Activated CD8-positive, alpha-beta memory T cell treated with anti-CD3 and anti-CD28 coated beads for 4 hours (primary cell): ENCODE measurements around the gene ZSWIM2.
"Not testable (repeated sequence)": the region's sequence is repeated elsewhere in the genome, so short reads cannot be mapped to it uniquely, and the experiment has no call there.

Source experiments
- DNase-seq, 2 donors: peaks; one replicate each; pipeline ENCODE4 v3.0.0-alpha.2; 2020; ENCODE audit warnings: low read depth in 2 of 2

Gene ZSWIM2

DNA sequence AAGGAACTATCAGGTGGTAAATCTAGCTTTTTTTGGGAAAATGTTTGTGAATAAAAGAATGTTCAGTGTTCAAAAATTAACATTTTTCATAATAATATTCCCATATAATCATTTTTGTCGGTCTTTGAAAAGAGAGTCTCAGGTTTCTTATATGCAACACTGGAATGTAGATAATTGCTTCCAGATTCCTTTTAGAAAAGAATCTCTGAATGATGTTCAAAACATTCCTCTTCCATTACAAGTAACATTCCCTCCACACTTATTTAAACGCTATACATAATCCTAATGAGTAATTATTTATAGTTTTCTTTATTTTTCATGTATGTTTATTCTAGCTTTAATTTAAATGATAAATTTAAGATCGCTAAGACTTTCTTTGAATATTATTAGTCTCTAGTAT is 7.0 kb downstream of the ZSWIM2 start:
- DNase-seq = no peak

DNA sequence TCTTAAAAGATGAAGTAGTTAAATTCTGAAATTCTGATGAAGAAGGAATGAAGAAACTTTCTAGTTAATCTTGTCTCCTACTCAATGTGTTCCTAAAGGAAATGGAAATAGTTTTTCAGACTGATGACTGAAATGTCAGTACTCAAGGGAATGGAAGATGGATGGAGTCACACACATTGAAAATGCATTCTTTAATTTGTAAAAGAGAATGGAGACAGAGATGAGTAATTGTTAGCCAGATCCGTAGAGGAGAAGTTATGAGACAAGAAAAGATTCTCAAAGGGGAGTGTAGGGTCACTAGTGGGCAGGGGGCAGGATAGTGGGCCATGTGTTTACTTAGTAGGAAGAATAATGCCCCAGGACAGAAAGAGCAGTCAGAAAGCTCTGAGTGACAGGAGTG is 13.3 kb downstream of the ZSWIM2 start:
- no peak for DNase-seq

DNA sequence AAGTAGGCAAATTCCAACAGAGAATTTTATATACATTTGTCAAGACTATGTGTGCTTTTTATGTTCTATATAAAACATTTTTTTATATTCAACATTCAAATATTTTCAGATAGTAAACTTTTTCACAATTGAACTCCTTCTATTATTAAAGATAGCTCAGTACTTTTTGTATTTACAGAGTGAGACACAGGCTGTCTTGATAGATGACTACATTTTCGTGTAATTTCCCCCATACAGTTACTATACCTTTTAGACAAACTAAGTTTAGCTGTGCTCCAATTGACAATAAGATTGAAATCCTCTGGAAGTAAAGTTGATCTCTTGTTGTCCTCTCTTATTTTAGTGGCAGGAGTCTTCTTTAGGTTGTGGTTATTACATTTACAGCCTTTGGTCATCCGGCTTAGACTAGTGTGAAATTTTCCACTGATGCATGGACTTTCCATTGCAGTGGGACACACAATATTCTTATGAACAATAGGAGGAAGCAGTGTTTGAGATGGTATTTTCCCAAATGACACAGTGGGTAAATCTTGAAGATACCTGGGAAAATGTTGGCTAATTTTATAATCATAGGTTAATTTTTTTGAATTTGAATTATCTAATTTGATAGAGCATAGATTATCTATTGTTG is 21.0 kb downstream of the ZSWIM2 start:
- DNase-seq = no peak

DNA sequence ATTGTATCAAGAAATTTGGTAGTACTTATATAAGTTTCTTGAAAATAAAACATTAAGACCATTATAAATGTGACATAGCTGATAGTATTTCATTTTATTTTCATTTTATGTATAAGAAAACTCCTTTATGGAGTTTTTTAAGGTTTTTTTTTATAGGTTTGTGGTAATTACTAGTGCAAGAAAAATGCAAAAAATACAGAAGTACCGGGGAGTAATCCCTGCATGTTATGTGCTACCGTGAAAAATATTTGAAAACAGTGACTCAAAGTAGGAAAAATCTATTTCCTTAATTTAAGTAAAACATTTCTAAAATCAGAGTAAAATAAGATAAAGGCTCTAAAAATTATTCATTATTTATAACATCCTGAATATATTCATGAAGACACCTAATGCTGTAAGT is 21.6 kb downstream of the ZSWIM2 start:
- no peak for DNase-seq

DNA sequence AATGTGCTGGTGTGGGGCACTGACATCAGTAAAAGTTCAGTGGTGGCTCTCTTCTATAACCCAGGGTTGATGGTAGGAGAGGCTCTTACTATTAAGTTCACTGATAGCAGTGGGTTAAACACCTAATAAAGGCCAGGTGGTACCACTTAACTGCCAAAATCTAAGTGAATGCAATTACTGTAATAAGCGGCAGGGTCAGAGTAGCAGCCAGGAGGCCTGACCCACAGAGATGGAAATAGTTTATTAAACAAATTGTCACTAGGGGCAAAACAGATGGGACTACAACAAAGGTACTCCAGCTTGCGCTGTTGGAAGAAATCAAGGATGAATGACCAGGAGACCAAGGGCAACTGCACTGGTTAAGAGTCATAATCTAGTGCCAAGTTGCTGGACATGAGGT is 26.6 kb downstream of the ZSWIM2 start:
- no peak for DNase-seq

DNA sequence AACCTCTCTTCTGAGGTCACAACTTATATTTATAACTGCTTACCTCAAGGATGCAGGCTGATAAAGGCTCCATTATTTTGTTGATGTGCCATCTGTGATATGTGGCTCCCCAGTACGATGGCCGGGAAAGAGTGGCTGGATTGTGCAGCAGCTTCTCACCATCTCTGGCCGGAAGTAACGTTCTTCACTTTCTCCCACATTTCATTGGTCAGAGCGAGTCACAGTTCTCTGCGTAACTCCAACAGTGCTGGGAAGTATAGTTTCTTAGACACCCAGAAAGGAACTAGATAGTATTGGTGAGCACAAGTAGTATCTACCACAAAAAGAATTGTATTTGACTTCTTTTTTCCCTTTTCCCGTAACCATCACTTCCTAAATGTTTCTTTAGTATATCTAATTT is 28.7 kb downstream of the ZSWIM2 start:
- DNase-seq = no peak

DNA sequence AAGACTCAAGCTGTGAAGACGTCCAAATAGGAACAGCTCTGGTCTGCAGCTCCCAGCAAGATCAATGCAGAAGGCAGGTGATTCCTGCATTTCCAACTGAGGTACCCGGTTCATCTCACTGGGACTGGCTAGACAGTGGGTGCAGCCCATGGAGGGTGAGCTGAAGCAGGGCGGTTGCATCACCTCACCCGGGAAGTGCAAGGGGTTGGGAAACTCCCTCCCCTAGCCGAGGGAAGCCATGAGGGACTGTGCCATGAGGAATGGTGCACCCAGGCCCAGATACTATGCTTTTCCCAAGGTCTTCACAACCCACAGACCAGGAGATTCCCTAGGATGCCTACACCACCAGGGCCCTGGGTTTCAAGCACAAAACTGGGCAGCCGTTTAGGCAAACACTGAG is 37.2 kb downstream of the ZSWIM2 start:
- DNase-seq = not testable (repeated sequence)

DNA sequence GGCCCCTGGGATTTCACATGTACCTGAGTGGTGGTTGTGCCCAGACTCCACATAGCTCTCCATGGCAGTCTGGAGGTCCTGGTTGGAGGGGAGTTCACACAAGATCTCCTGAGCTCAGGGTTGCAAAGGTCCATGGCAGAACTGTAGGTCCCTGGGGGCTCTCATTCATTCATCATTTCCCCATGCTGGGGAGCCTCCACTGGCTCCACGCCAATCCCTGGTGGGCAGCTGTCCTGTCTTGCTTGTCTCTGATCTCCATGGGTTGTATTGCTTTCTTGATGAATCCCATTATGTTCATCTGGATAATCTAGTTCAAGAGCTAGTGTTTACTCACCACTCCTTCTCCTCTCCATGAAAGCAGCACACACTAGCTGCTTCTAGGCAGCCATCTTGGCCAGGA is 42.4 kb downstream of the ZSWIM2 start:
- no peak for DNase-seq

DNA sequence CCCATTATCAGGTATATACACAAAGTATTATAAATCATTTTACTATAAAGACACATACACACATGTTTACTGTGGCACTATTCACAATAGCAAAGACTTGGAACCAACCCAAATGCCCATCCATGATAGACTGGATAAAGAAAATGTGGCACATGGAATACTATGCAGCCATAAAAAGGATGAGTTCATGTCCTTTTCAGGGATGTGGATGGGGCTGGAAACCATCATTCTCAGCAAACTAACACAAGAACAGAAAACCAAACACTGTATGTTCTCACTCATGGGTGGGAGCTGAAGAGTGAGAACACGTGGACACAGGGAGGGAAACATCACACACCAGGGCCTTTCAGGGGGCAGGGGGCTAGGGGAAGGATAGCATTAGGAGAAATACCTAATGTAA is 50.4 kb downstream of the ZSWIM2 start:
- DNase-seq = not testable (repeated sequence)

DNA sequence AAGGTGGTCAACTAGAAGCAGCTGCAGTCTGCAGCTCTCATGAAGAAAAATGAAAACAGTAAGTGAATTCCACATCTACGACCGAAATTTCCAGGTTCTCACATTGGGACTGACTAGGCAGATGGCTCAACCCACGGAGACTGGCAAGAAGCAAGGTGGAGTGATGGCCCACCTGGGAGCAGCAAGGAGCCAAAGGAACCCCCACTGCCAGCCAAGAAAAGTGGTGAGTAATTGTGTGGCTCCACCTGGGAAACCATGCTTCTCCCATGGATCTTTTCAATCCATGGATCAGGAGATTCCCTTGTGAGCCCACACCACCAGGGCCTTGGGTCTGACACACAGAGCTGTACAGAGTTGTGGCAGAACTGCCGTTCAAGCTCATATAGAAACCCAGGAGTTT is 64.0 kb downstream of the ZSWIM2 start:
- DNase-seq = no peak

DNA sequence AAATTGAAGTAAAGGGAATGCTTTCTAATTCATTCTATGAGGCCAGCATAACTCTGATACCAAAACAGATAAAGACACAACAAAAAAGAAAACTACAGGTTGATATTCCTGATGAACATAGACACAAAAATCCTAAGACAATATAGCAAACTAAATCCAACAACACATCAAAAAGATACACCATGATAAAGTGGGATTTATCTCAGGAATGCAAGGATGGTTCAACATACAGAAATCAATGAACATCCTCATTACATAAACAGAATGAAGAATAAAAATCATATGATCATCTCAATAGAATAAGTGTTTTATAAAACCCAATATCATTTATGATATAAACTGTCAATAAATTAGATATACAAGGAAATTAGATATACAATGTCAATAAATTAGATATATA is 65.7 kb downstream of the ZSWIM2 start:
- no peak for DNase-seq

DNA sequence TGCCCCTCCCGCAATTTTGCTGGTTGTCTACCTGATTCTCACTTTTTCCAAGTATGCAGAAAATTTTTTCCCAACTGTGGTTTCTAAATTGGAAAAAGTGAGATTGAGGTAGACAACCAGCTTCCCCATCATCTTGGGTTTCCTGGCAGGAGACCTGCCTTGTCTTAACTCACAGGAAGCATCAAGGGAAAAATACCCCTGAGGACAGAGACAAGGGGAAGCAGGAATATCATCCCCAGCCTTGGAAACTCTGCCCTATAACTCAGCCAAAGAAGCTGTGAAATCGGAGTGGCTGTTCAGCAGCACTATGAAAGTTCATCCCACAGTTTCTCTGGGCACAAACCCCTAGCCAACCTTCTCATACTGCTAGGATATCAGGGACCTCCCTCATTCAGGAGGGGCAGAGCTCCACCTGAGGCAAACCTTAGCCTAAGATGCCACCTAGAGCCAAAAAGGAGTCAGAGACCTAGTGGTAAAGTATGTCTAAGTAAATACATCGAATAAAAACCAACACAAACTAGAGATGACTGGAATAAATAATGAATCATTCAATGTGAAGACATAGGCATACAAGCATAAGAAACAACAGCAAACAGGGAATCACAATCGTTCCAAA is 68.2 kb downstream of the ZSWIM2 start:
- DNase-seq = no peak
